IPS-18a (cell line): Measurements from ENCODE around the gene ADGRF3.
"Not testable (repeated sequence)": the region's sequence is repeated elsewhere in the genome, so short reads cannot be mapped to it uniquely, and the experiment has no call there.

Experiments
- H3K27ac ChIP-seq: one replicate; pipeline ENCODE4 v1.5.1; 2013; ENCODE audit warnings: low read length
- H3K27me3 ChIP-seq: one replicate; pipeline ENCODE4 v1.6.1; 2013; ENCODE audit warnings: mild to moderate bottlenecking, low read length; ENCODE audit not compliant: control insufficient read depth, insufficient read depth
- H3K36me3 ChIP-seq: one replicate; pipeline ENCODE4 v1.6.1; 2013; ENCODE audit warnings: low read depth, low read length; ENCODE audit not compliant: control insufficient read depth
- H3K4me1 ChIP-seq: one replicate; pipeline ENCODE4 v1.6.1; 2013; ENCODE audit warnings: low read depth, low read length; ENCODE audit not compliant: control insufficient read depth
- H3K4me3 ChIP-seq: one replicate; pipeline ENCODE4 v1.5.1; 2013; ENCODE audit warnings: low read length
- H3K9ac ChIP-seq: one replicate; pipeline ENCODE4 v1.6.1; 2013; ENCODE audit warnings: mild to moderate bottlenecking, low read length, moderate library complexity
- H3K9me3 ChIP-seq: one replicate; pipeline ENCODE4 v1.6.1; 2013; ENCODE audit warnings: low read depth, low read length; ENCODE audit not compliant: control insufficient read depth

ADGRF3 gene

GRCh38 chr2:26273501-26273900 lies 73.1 kb downstream of the ADGRF3 start:
- H3K27ac ChIP-seq, result no peak overlapping the region
- H3K4me1 ChIP-seq, result no peaks in the 10 kb centered on the region
- H3K9me3 ChIP-seq, result no peaks in the 10 kb centered on the region
- no peak overlapping the region for H3K9ac ChIP-seq
- no peaks in the 10 kb centered on the region for H3K27me3 ChIP-seq
- H3K4me3 ChIP-seq, result no peak overlapping the region
- H3K36me3 ChIP-seq, result peaks cover 11% of the 10 kb centered on the region

GRCh38 chr2:26270373-26270772 lies 76.2 kb downstream of the ADGRF3 start:
- Histone ChIP-seq H3K4me1 (no peaks in the 10 kb centered on the region), H3K9me3 (no peaks in the 10 kb centered on the region), H3K4me3 (no peak overlapping the region), H3K36me3 (peaks cover 3% of the 10 kb centered on the region), H3K27ac (no peak overlapping the region), H3K27me3 (no peaks in the 10 kb centered on the region), H3K9ac (no peak overlapping the region)

DNA sequence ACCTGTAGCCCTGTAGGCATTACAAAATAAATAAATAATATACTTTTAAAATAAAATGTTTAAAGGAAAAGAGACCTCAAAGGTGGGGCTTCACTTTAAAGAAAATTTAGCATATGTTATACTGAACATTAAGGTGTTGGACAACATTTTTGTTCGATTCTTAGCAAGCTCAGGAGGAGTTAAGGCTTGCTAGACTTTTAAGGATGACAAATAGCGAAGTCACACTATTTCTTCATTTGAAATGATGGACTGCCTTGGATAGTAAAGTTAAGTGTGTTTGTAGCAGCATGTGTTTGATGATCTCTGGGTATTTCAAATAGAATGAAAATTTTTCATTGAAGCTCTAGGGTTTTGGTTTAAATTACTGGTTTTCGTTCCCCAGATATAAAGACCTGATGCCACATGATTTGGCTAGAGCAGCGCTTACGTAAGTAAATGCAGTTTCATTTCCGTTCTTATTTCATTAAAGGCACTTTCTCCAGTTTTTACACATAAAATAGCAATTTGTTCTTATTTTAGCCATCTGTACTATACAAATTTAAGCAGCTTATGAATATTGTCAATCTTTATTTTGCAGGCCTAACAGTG lies 76.9 kb downstream of the ADGRF3 start:
- H3K27ac ChIP-seq, result no peak overlapping the region
- no peak overlapping the region for H3K9ac ChIP-seq
- no peaks in the 10 kb centered on the region for H3K9me3 ChIP-seq
- H3K4me3 ChIP-seq, result no peak overlapping the region
- H3K36me3 ChIP-seq, result peaks cover 5% of the 10 kb centered on the region
- H3K27me3 ChIP-seq, result no peaks in the 10 kb centered on the region
- H3K4me1 ChIP-seq, result no peaks in the 10 kb centered on the region

DNA sequence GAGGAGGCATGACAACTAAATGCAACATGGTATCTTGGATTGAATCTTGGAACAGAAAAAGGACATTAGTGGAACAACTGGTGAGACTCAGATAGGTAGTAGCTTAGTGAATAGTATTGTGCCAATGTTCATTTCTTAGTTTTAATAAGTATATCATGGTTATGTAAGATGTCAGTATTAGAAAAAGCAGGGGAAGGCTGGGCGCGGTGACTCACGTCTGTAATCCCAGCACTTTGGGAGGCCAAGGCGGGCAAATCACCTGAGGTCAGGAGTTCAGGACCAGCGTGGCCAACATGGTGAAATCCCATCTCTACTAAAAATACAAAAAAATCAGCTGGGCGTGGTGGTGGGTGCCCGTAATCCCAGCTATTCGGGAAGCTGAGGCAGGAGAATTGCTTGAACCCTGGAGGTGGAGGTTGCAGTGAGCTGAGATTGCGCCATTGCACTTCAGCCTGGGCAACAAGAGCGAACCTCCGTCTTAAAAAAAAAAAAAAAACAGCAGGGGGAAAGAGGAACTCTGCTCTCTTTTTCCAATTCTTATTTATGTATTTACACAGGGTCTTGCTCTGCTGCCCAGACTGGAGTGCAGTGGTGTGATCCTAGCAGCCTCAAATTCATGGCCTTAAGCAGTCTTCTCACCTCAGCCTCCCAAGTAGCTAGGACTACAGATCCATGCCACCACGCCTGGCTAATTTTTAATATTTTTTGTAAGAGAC lies 77.8 kb downstream of the ADGRF3 start:
- not testable (repeated sequence) for H3K9ac ChIP-seq, H3K27ac ChIP-seq, H3K4me1 ChIP-seq, H3K36me3 ChIP-seq, H3K27me3 ChIP-seq, H3K4me3 ChIP-seq, H3K9me3 ChIP-seq

DNA sequence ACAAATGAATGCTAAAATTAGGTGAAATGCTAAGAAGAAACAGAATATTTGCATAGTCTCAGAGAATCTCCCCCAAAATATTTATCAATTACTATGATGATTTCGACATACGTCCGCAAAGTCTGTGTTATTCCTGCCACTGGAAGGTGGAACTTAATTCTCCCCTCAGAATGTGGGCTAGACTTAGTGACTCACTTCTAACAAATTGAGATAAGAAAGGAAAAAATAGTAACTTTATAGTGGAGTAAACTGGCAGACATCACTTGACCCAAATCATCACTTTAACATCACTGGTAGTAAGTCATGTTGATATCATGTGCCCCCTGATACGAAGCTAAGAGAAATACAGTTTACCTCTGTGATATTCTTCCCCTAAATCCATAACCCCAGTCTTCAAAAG lies 78.4 kb downstream of the ADGRF3 start:
- H3K27me3 ChIP-seq, result no peaks in the 10 kb centered on the region
- H3K27ac ChIP-seq, result no peak overlapping the region
- no peaks in the 10 kb centered on the region for H3K9me3 ChIP-seq
- no peak overlapping the region for H3K4me3 ChIP-seq
- H3K9ac ChIP-seq, result no peak overlapping the region
- H3K4me1 ChIP-seq, result no peaks in the 10 kb centered on the region
- H3K36me3 ChIP-seq, result peaks cover 9% of the 10 kb centered on the region

DNA sequence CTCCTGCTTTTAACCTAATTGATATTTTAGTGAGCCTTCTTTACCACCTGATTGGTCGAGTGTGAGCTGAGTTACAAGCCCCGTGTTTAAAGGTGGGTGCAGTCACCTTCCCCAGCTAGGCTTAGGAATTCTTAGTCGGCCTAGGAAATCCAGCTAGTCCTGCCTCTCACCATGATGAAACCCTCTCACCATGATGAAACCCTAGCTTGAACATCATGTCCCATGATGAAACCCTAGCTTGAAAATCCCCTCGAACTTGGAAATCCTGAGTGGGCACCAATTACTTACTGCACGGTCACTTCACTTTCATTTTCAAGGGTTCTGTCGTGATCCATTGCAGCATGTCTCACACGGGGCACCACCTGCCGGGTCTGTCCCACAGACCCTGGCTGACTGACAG lies 87.8 kb downstream of the ADGRF3 start:
- not testable (repeated sequence) for H3K36me3 ChIP-seq, H3K27me3 ChIP-seq

More for the DNA sequence above, 87.8 kb downstream of the ADGRF3 start:
- not testable (repeated sequence) for H3K9me3 ChIP-seq, H3K27ac ChIP-seq, H3K9ac ChIP-seq, H3K4me3 ChIP-seq, H3K4me1 ChIP-seq
